SH-SY5Y (cell line): ENCODE data around the gene RFNG.

ENCODE experiments used
- GATA2 ChIP-seq: IDR thresholded peaks from 2 replicates; pipeline ENCODE4 v1.6.1; 2011; ENCODE audit warnings: mild to moderate bottlenecking, low read depth, low read length
- GATA3 ChIP-seq: IDR thresholded peaks from 2 replicates; pipeline ENCODE4 v1.6.1; 2011; ENCODE audit warnings: low read depth, mild to moderate bottlenecking, low read length, moderate library complexity

DNA sequence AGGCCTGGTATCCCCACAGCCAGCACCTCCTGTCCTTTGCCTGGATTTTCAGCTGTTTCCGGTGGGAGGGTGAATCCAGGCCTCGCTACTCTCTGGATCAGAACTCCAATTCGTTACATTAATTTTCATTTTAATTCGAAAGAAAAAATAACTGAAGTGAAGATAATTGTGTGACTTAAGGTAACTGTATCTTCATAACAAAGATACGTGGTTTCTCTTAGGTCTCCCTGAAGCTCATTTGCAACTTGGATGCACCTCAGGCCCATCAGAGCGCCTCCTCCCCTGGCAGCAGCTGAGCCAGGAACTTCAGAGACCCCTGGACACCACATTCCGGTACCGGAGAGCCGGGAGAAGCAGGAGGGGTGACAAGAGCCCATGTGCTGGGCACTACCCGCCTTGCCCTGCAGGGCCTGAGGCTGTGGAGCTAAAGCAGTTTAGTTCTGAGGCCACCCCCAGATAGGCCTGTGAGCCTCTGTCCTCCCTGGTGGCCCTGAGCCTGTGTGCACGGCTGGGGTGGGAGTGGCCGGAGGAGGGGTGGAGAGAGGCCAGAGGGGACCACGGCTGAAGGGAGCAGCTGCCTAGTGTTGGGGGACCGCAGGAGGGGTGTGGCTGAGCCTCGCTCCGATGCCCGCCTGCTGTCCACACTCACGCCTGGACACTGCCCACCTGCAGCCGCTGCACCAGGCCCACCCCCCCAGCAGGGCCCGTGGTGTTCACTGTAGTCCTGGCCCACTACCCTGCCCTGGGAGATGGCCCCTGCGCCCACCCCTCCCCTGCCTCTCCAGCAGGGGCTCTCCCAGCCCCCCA, 25.4 kb upstream of the RFNG start:
- TF ChIP-seq GATA2: no peak
- no peak for TF ChIP-seq GATA3
